ENCODE results near the gene HBP1. TPM values are rescaled to one million over a fixed set of nuclear protein-coding genes. Genes with fewer than 3 reads are reported as not detected.

HBP1 gene
- total and polyA plus RNA-seq, 10 donors: 23.9 to 141 (median 79.5) TPM

GRCh38 chr7:107206136-107206535 is 37.3 kb downstream of the HBP1 start:
- peaks cover 3 to 100% (median 65%) of the 10 kb centered on the region in 6 donors for H3K36me3 ChIP-seq
- no peak for TF ChIP-seq POLR2AphosphoS5 (IDR thresholded peaks at IDR 0.05)
- TF ChIP-seq CTCF (IDR thresholded peaks at IDR 0.05 in 8 of 11, conservative IDR thresholded peaks at IDR 0.05 in 3 of 11): no peak
- no peak for TF ChIP-seq POLR2A (IDR thresholded peaks at IDR 0.05)
- no peaks in the 10 kb centered on the region for H3K4me1 ChIP-seq
- 95 to 98% (median 96%) methylated on average over 6 of the region's 6 CpGs for WGBS, 5 donors
- no peak overlapping the region for H3K4me3 ChIP-seq
- H3K27me3 ChIP-seq (replicated peaks in 1 of 7): no peaks in the 10 kb centered on the region
- H3K27ac ChIP-seq: no peak overlapping the region
- intact Hi-C loops (cut with DNase I; ENCODE audit: low total_unique reads): no loop called here
- no peaks in the 10 kb centered on the region for H3K9me3 ChIP-seq
- DNase-seq: no peak

GRCh38 chr7:107206706-107207105 is 37.9 kb downstream of the HBP1 start:
- TF ChIP-seq CTCF (IDR thresholded peaks at IDR 0.05 in 8 of 11, conservative IDR thresholded peaks at IDR 0.05 in 3 of 11) (no peak), POLR2AphosphoS5 (IDR thresholded peaks at IDR 0.05) (no peak), POLR2A (IDR thresholded peaks at IDR 0.05) (no peak)
- H3K4me3 ChIP-seq: no peak overlapping the region
- intact Hi-C loops (cut with DNase I; ENCODE audit: low total_unique reads): no loop called here
- no peaks in the 10 kb centered on the region for H3K4me1 ChIP-seq
- no peak for DNase-seq
- H3K9me3 ChIP-seq: no peaks in the 10 kb centered on the region
- peaks cover under 1 to 96% (median 59%) of the 10 kb centered on the region in 6 donors for H3K36me3 ChIP-seq
- H3K27me3 ChIP-seq (replicated peaks in 1 of 7): no peaks in the 10 kb centered on the region
- no peak overlapping the region for H3K27ac ChIP-seq
- 77 to 90% (median 84%) methylated on average over 3 of the region's 3 CpGs for WGBS, 5 donors

- TF ChIP-seq POLR2AphosphoS5 (IDR thresholded peaks at IDR 0.05) (peak in 1 of 3 donors; percentile 29), POLR2A (IDR thresholded peaks at IDR 0.05) (no peak), CTCF (IDR thresholded peaks at IDR 0.05 in 8 of 11, conservative IDR thresholded peaks at IDR 0.05 in 3 of 11) (no peak)
- Histone ChIP-seq H3K4me1 (no peaks in the 10 kb centered on the region), H3K27me3 (replicated peaks in 1 of 7) (no peaks in the 10 kb centered on the region), H3K27ac (no peak overlapping the region), H3K9me3 (no peaks in the 10 kb centered on the region), H3K4me3 (no peak overlapping the region), H3K36me3 (peaks cover 0 to 88% (median 52%) of the 10 kb centered on the region in 6 donors)
- DNase-seq: no peak
- intact Hi-C loops (cut with DNase I; ENCODE audit: low total_unique reads): no loop called here
- 94 to 98% (median 96%) methylated on average over 5 of the region's 5 CpGs for WGBS, 5 donors
Observed at GRCh38 chr7:107207459-107207858, 38.7 kb downstream of the HBP1 start.

GRCh38 chr7:107208024-107208521 is 39.3 kb downstream of the HBP1 start:
- WGBS, 5 donors: 63 to 87% (median 78%) methylated on average over 3 of the region's 3 CpGs
- Histone ChIP-seq H3K27ac (no peak overlapping the region), H3K36me3 (peaks cover 0 to 82% (median 49%) of the 10 kb centered on the region in 6 donors), H3K27me3 (replicated peaks in 1 of 7) (no peaks in the 10 kb centered on the region), H3K4me3 (no peak overlapping the region), H3K9me3 (peaks cover 0 to under 1% (median 0%) of the 10 kb centered on the region in 8 donors), H3K4me1 (no peaks in the 10 kb centered on the region)
- DNase-seq: no peak
- intact Hi-C loops (cut with DNase I; ENCODE audit: low total_unique reads): no loop called here
- TF ChIP-seq POLR2A (IDR thresholded peaks at IDR 0.05): no peak
- no peak for TF ChIP-seq POLR2AphosphoS5 (IDR thresholded peaks at IDR 0.05)
- no peak for TF ChIP-seq CTCF (IDR thresholded peaks at IDR 0.05 in 8 of 11, conservative IDR thresholded peaks at IDR 0.05 in 3 of 11)

Measured in spleen (tissue), 11 donors.